SJSA1 (cell line): Measurements from ENCODE around the gene NRIP1. TPM values are rescaled to one million over a fixed set of nuclear protein-coding genes. Genes with fewer than 3 reads are reported as not detected.
A peak's percentile ranks its signal among the peaks of the same experiment; 100 is the strongest.

ENCODE experiments used
- DNase-seq, 2 experiments: peaks; one replicate each; pipeline ENCODE4 v3.0.0-alpha.2; 2015 to 2020; ENCODE audit warnings: low spot score in 2 of 2, low read depth in 1 of 2
- H3K27ac ChIP-seq: fragments of 250-450 bp; sonication (Bioruptor Pico); 2 replicates; pipeline ENCODE4 v1.5.1; 2020; ENCODE audit warnings: mild to moderate bottlenecking, moderate library complexity
- H3K27me3 ChIP-seq: fragments of 250-450 bp; sonication (Bioruptor Pico); replicated peaks from 2 replicates; pipeline ENCODE4 v1.5.1; 2020; ENCODE audit warnings: mild to moderate bottlenecking, moderate library complexity
- H3K36me3 ChIP-seq: fragments of 250-450 bp; sonication (Bioruptor Pico); 2 replicates; pipeline ENCODE4 v1.5.1; 2020; ENCODE audit warnings: mild to moderate bottlenecking
- H3K4me1 ChIP-seq: fragments of 250-450 bp; sonication (Bioruptor Pico); replicated peaks from 2 replicates; pipeline ENCODE4 v1.6.1; 2021; ENCODE audit warnings: mild to moderate bottlenecking
- H3K4me3 ChIP-seq: fragments of 250-450 bp; sonication (Bioruptor Pico); 2 replicates; pipeline ENCODE4 v1.5.1; 2020; ENCODE audit warnings: mild to moderate bottlenecking
- H3K9me3 ChIP-seq: fragments of 250-450 bp; sonication (Bioruptor Pico); replicated peaks from 2 replicates; pipeline ENCODE4 v1.5.1; 2020; ENCODE audit warnings: mild to moderate bottlenecking
- total RNA-seq: library from RNA; depleted of rRNA; stranded (reverse); fragments of >200 nt; shearing (Covaris generic); gene quantifications from 2 replicates; pipeline ENCODE4 v1.2.3, GENCODE V29; 2014

NRIP1 gene
- total RNA-seq, 1 experiment from 2014 or later: 26.0 TPM

- peaks cover 11% of the 10 kb centered on the region for H3K4me1 ChIP-seq
- no peak overlapping the region for H3K4me3 ChIP-seq
- H3K36me3 ChIP-seq: peaks cover 10% of the 10 kb centered on the region; the same call in 1 of the 2 replicates
- H3K27me3 ChIP-seq: no peaks in the 10 kb centered on the region
- H3K9me3 ChIP-seq: no peaks in the 10 kb centered on the region
- H3K27ac ChIP-seq: no peak overlapping the region
- DNase-seq: no peak
Observed at GRCh38 chr21:14985306-14985705, 79.5 kb downstream of the NRIP1 start.

DNA sequence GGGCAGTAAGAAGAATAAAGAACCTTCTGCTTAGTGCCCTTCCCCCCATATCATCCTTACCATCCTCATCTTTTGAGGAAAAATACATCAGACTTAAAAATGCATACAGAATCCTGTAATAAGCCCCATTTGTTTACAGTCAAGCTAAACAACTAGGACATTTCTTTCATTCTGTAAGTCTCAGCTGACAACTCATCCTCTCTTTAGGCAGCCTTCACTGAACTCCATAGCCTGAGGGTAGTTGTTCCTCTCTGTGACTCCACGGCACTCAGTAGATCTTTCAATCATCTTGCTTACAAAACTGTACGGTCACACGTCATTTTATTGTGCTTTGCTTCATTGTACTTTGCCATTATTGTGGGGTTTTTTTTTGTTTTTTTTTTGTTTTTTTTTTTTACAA is 82.5 kb downstream of the NRIP1 start:
- peak; percentile 55 to 70 for DNase-seq
- Histone ChIP-seq H3K27me3 (no peaks in the 10 kb centered on the region), H3K4me3 (no peak overlapping the region), H3K9me3 (no peaks in the 10 kb centered on the region), H3K36me3 (peaks cover 7% of the 10 kb centered on the region; the same call in 1 of the 2 replicates), H3K4me1 (peaks cover 11% of the 10 kb centered on the region), H3K27ac (no peak overlapping the region)

GRCh38 chr21:14981246-14981645 is 83.6 kb downstream of the NRIP1 start:
- peaks cover 5% of the 10 kb centered on the region; the same call in 1 of the 2 replicates for H3K36me3 ChIP-seq
- H3K27me3 ChIP-seq: no peaks in the 10 kb centered on the region
- no peaks in the 10 kb centered on the region for H3K9me3 ChIP-seq
- peaks cover 11% of the 10 kb centered on the region for H3K4me1 ChIP-seq
- no peak overlapping the region for H3K27ac ChIP-seq
- no peak for DNase-seq
- no peak overlapping the region for H3K4me3 ChIP-seq

DNA sequence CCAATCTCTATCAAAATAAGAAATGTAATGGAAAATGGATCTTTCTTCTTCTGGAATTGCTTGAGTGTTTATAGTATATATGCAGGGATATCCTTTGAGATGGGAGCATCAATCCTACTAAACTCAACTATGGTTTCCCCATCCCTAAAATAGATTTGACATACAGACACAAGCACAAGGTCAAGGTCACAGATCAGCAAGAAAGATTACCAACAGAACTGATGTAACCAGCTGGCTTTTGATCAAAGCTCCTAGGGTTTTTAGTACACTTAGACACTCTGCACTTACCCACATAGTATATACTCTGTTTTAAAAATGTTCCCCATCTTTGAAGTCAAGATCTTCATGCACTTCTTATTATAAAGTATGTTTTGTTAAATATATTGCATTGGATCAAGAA is 85.5 kb downstream of the NRIP1 start:
- Histone ChIP-seq H3K27me3 (no peaks in the 10 kb centered on the region), H3K27ac (no peak overlapping the region), H3K9me3 (no peaks in the 10 kb centered on the region), H3K36me3 (peaks cover 5% of the 10 kb centered on the region; the same call in 1 of the 2 replicates), H3K4me3 (no peak overlapping the region), H3K4me1 (peaks cover 11% of the 10 kb centered on the region)
- DNase-seq: no peak

- Histone ChIP-seq H3K4me3 (no peak overlapping the region), H3K9me3 (no peaks in the 10 kb centered on the region), H3K27ac (no peak overlapping the region), H3K4me1 (peaks cover 6% of the 10 kb centered on the region), H3K27me3 (no peaks in the 10 kb centered on the region), H3K36me3 (0 out of 2 replicates have a peak, but pooled peaks cover 3% of the 10 kb centered on the region)
- no peak for DNase-seq
Observed at GRCh38 chr21:14977814-14978213, 87.0 kb downstream of the NRIP1 start.

DNA sequence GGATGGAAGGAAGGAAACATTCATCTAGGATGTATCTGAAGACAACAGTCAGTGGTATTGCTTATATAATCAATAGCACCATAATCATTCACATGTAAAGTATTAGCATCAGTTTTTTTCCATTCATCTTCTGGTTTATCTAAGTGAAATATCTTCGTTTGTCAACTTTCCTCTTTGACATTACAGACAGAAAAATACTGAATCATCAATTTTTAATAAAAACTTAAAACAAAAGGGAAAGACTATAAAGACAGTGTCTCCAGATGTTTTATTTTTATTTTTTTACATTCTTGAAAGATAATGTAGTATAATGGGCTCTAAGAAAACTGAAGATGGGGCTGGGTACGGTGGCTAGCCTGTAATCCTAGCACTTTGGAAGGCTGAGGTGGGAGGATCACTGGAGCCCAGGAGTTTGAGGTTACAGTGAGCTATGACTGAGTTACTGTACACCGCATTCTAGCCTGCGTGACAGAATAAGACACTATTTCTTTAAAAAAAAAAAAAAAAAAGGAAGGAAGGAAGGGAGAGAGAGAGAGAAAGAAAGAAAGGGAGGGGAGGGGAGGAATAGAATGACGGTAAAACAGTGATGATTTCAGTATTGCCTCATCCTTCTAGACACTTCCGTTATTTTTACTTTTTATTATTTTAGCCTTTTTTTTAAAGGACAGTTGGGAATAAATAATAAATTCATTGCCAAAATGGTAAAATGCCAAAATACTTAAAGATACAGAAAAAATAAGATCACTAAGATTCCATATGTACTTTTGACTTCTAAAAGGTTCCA is 89.5 kb downstream of the NRIP1 start:
- H3K27me3 ChIP-seq: no peaks in the 10 kb centered on the region
- H3K9me3 ChIP-seq: no peaks in the 10 kb centered on the region
- no peak overlapping the region for H3K27ac ChIP-seq
- no peak for DNase-seq
- H3K4me3 ChIP-seq: no peak overlapping the region
- H3K36me3 ChIP-seq: 0 out of 2 replicates have a peak, but pooled peaks cover 3% of the 10 kb centered on the region
- no peaks in the 10 kb centered on the region for H3K4me1 ChIP-seq

GRCh38 chr21:14972678-14973077 is 92.1 kb downstream of the NRIP1 start:
- H3K9me3 ChIP-seq: no peaks in the 10 kb centered on the region
- no peaks in the 10 kb centered on the region for H3K27me3 ChIP-seq
- no peak overlapping the region for H3K27ac ChIP-seq
- no peaks in the 10 kb centered on the region for H3K4me1 ChIP-seq
- no peak for DNase-seq
- H3K4me3 ChIP-seq: no peak overlapping the region
- peaks cover 6% of the 10 kb centered on the region for H3K36me3 ChIP-seq

DNA sequence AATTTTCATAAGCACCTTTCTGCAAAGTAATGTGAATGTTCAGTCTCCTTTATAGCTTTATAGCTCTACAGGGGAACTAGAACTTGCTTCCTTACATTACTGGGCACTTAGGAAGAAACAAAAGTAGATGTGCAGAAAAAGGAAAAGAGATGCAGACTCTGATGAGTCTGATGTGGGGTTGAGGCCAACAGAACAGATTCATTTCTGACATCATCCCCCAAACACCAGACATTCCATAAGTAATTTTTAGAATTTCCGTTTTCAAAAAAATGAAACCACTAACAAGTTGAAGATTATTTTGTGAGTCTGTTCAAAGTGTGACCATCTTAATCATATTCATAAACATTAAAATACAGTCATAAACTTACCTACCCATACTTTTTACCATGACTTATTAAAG is 96.0 kb downstream of the NRIP1 start:
- Histone ChIP-seq H3K27ac (no peak overlapping the region), H3K4me3 (no peak overlapping the region), H3K9me3 (no peaks in the 10 kb centered on the region), H3K36me3 (peaks cover 37% of the 10 kb centered on the region), H3K27me3 (no peaks in the 10 kb centered on the region), H3K4me1 (no peaks in the 10 kb centered on the region)
- no peak for DNase-seq

DNA sequence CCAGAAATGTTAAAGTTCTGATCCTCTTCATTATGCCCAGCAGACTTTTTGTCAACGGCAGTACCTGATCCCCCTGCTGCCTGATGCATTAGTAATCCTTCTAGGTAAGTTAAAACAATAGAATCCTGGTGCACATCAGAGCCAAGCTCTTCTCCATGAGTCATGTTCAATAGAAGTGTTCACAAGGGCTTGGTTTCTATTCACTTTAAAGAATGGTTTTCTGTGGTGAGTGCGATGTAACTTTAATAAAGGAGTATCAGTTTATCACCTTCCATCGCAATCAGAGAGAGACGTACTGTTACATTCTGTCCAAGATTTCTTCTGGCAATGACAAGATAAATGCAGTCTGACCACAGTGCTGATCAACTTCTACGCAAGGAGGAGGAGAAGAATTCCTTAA is 96.8 kb downstream of the NRIP1 start:
- Histone ChIP-seq H3K27me3 (no peaks in the 10 kb centered on the region), H3K27ac (no peak overlapping the region), H3K4me3 (no peak overlapping the region), H3K36me3 (peaks cover 42% of the 10 kb centered on the region), H3K4me1 (peaks cover under 1% of the 10 kb centered on the region; the same call in 1 of the 2 replicates), H3K9me3 (no peaks in the 10 kb centered on the region)
- DNase-seq: no peak

GRCh38 chr21:14964621-14965020 is 100.2 kb downstream of the NRIP1 start:
- no peak overlapping the region for H3K4me3 ChIP-seq

DNA sequence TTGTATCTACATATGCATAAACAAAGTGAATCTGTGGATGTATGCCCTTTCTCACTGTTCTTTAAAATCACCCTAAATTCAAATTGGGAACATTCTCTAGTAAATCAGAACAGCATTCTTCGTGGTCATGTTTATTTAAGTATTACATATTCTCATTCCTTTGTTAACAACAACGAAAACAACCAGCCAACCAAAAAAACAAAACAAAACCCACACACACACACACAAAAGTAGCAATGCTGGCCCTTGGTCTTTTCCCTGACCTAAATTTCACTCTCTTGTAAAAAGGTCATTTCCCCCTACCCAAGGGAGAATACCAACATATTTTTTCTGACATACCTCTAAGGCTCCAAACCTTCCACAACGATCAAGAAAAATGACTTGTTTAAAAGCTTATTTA is 102.6 kb downstream of the NRIP1 start:
- peak in 1 of 2 experiments; percentile 34 for DNase-seq
- Histone ChIP-seq H3K4me3 (no peak overlapping the region), H3K36me3 (peaks cover 34% of the 10 kb centered on the region), H3K4me1 (peaks cover 8% of the 10 kb centered on the region), H3K27ac (no peak overlapping the region), H3K27me3 (no peaks in the 10 kb centered on the region), H3K9me3 (no peaks in the 10 kb centered on the region)

More at GRCh38 chr21:14964621-14965020, 100.2 kb downstream of the NRIP1 start:
- Histone ChIP-seq H3K4me1 (peaks cover 8% of the 10 kb centered on the region), H3K9me3 (no peaks in the 10 kb centered on the region), H3K27ac (no peak overlapping the region), H3K27me3 (no peaks in the 10 kb centered on the region), H3K36me3 (peaks cover 44% of the 10 kb centered on the region)
- no peak for DNase-seq

DNA sequence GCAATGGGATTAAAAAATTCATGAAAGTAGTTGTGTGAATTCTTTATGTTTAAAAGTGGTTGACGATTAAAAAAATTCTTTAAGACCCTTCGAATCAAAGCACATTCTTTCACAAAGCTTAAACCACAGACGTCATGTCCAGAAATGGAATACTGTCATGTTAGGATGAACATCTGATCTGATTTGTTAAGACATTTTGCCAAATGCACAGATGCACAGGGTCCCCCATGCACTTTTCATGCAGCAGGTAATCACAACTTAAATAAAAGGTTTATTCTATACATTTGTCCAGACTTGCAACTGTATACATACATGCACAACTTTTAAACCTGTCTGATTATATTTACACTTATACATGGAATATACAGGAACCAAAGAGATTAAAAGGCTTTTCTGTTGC is 103.3 kb downstream of the NRIP1 start:
- H3K27ac ChIP-seq: no peak overlapping the region
- H3K27me3 ChIP-seq: no peaks in the 10 kb centered on the region
- H3K4me3 ChIP-seq: no peak overlapping the region
- no peak for DNase-seq
- peaks cover 26% of the 10 kb centered on the region for H3K36me3 ChIP-seq
- H3K9me3 ChIP-seq: no peaks in the 10 kb centered on the region
- H3K4me1 ChIP-seq: peaks cover 8% of the 10 kb centered on the region

GRCh38 chr21:14959343-14959742 is 105.5 kb downstream of the NRIP1 start:
- Histone ChIP-seq H3K27ac (no peak overlapping the region), H3K27me3 (no peaks in the 10 kb centered on the region), H3K4me3 (no peak overlapping the region), H3K9me3 (no peaks in the 10 kb centered on the region), H3K36me3 (peaks cover 8% of the 10 kb centered on the region), H3K4me1 (peaks cover 8% of the 10 kb centered on the region)
- no peak for DNase-seq

GRCh38 chr21:14957836-14958235 is 107.0 kb downstream of the NRIP1 start:
- no peak for DNase-seq

More at GRCh38 chr21:14957836-14958235, 107.0 kb downstream of the NRIP1 start:
- Histone ChIP-seq H3K27me3 (no peaks in the 10 kb centered on the region), H3K4me1 (peaks cover 6% of the 10 kb centered on the region), H3K9me3 (no peaks in the 10 kb centered on the region), H3K4me3 (no peak overlapping the region), H3K36me3 (0 out of 2 replicates have a peak, but pooled peaks cover under 1% of the 10 kb centered on the region), H3K27ac (no peak overlapping the region)
